ENCODE data around the gene MYO9B. TPM values are rescaled to one million over a fixed set of nuclear protein-coding genes. Genes with fewer than 3 reads are reported as not detected.

Gene MYO9B
- total RNA-seq, 1 donor from 2014 or later, result 224 TPM

DNA sequence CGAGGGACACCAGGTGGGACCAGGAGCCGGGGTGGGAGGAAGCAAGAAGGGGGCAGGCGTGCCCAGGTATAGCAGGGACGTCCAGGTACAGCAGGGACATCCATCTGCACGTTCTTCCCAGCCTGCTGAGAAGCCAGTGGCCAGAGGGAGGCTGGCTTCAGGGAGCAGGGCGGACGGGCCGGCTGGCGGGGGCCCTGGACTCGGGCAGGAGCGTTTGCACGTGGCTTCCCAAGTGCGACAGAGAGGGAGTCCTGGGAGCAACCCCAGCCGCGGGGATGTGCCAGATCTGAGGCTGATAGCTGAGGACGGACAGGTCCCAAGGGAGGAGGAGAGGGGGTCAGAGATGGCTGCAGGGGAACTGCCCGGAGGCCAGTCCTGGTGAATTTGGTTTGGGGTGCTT lies 36.7 kb downstream of the MYO9B start:
- intact Hi-C loops (cut with micrococcal nuclease), result no loop called here

DNA sequence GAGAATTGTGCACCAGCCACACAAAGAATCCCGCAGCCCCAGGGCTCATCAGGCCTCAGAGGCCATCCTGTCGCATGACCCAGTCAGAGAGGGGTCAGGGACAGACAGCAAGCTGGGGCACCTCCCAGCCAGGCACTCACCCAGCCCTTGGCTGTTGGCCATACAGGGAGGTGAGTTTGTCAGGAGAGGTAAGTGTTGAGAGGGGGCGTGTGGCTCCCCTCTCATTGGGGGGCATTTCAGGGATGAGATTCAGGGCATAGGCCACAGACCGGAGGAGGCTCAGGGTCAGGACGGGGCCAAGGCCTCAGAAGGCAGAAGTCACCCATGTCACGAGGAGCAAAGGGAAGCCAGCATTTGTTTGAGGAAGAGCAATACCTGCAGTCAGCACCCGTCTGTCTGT lies 37.1 kb downstream of the MYO9B start:
- intact Hi-C loops (cut with micrococcal nuclease), result no loop called here

DNA sequence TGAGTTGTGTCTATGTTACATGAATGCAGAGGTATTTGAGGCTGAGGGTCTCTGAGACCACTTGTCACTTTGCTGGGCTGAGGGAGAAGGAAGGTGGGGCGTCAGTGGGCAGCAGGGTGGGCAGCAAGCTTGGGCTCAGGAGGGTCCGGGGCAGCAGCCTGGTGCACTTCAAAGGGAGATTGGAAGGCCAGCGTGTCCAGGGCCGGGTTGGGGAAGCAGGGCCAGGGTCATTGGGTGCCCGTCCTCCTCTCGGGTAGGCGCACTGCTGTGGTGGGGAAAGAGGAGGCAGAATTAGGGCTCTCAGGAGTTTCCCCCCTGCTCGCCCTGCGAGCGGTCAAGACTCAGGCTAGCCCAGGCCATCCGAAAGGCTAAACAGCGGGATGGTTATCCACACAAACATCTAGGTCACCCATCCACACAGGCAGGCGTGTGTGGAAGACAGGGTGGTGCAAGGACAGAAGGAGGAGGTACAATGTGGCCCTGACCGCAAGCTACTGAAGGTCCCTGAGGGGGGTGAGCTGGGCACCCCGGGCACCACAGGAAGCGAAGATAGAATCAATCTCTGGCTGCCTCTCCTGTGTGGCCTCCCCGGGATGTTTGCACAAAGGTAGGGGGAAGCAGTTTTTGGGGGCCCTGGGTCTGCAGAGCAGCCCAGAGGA lies 37.7 kb downstream of the MYO9B start:
- intact Hi-C loops (cut with micrococcal nuclease), result no loop called here

DNA sequence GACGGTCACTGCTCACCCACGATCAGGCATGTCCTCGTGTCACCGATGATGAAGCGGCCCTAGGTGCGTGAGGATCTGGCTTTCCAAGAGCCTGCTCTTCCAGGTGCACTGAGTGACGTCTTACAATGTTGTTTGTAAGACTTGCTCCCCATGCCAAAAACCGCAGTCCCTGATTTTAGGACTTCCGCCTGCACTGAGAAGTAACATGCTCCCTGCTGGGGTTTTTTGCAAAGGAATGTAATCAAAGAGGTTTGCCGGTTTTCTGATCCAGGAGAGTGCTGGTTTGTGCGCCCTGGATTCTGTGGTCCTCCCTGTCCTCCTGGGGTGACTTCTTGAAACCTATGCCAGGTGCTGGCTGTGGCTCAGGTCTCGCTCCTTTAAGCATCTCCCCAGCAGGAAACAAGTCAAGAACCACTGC lies 38.8 kb downstream of the MYO9B start:
- intact Hi-C loops (cut with micrococcal nuclease), result no loop called here

DNA sequence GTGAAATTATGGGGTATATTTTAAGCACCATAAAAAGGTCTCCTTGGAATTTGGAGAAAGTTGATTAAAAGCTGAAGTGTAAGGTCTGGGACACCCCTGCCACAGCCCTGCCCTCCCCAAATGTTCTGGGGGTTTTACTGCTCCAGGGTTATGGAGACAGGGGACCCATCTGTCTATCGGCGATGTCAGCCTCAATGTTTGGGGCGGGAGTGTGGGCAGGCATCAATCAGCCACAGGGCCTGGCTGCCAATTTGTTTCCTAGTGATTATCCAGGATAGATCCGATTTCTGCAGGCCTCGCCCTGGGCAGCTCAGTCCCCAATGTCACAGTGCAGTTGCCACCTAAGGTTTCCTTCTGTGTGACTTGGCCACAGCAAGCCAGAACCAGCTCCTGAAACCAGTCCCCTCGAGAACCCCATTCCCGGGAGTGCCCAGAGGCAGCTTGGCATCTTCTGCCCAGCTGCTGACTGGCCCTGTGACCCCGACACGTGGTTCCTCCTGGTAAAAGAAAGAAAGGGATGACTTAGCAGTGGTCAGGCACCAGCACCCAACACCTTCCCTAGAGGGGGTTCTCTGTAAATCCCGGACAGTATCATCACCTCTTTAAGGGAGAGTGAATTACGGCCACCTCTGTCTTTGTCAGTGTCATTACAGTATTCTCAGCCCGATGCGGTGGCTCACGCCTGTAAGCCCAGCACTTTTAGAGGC lies 41.6 kb downstream of the MYO9B start:
- intact Hi-C loops (cut with micrococcal nuclease), result no loop called here

DNA sequence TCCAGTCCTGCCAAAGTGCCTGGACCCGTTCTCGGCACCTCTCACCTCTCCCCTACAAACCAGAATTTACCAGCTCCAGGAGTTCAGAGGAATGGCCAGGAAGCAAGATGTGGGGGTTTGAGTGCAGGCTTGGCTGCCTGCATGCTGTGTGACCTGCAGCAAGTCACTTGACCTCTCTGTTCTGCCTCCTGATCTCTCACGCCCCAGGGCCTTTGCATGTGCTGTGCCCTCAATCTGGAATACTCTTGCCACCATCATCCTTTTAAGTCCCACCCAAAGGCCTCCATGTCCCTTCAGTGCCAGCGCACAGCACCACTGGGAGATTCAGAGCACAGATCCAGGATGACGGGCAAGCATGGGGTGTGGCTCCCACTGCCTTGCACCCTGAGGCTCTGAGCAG lies 43.4 kb downstream of the MYO9B start:
- intact Hi-C loops (cut with micrococcal nuclease), result no loop called here

DNA sequence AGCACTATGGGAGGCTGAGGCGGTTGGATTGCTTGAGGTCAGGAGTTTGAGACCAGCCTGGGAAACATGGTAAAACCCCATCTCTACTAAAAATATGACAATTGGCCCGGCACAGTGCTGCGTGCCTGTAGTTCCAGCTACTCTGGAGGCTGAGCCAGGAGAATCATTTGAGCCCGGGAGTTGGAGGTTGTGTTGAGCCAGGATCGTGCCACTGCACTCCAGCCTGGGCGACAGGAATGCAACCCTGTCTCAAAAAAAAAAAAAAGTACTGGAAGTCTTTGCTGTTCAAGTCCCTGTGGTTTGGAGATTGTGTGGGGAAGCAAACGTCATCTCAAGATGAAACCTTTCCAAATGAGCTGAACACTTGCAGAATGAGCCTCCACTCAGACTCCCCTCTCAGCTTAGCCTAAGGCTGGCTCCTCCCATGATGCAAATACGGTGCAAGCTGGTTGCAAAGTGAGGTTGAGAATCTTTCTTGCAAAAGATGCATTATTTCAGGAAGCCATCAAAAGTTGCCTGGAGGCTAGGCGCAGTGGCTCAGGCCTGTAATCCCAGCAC lies 46.2 kb downstream of the MYO9B start:
- intact Hi-C loops (cut with micrococcal nuclease), result no loop called here

DNA sequence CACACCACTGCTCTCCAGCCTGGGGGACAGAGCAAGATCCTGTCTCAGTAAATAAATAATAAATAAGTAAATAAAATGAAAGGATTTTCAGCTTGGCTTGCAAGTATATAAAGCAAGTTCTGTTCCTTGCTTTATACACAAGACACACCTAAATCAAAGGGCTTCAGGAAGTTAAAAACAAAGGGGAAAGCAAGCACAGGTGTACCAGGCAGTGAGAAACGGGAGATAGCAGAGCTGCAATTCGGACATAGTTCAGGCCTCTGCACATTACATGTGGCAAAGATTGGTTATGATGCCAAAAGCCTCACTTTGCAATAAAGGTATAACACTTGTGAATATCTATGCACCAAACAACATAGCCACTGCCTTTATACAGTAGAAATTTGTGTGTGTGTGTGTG lies 47.5 kb downstream of the MYO9B start:
- intact Hi-C loops (cut with micrococcal nuclease), result no loop called here

DNA sequence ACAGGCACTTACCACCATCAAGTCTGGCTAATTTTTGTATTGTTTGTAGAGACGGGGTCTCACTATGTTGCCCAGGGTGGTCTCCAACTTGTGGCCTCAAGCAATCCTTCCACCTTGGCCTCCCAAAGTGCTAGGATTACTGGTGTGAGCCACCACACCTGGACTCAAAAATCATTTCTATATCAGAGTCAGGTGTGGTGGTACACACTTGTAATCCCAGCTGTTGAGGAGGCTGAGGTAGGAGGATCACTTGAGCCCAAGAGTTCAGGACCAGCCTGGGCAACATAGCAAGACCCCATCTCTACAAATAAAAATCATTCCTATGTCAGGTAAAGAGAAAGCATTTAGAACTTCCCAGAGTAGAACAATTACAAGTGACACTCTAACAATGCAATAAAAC lies 48.4 kb downstream of the MYO9B start:
- intact Hi-C loops (cut with micrococcal nuclease), result no loop called here

DNA sequence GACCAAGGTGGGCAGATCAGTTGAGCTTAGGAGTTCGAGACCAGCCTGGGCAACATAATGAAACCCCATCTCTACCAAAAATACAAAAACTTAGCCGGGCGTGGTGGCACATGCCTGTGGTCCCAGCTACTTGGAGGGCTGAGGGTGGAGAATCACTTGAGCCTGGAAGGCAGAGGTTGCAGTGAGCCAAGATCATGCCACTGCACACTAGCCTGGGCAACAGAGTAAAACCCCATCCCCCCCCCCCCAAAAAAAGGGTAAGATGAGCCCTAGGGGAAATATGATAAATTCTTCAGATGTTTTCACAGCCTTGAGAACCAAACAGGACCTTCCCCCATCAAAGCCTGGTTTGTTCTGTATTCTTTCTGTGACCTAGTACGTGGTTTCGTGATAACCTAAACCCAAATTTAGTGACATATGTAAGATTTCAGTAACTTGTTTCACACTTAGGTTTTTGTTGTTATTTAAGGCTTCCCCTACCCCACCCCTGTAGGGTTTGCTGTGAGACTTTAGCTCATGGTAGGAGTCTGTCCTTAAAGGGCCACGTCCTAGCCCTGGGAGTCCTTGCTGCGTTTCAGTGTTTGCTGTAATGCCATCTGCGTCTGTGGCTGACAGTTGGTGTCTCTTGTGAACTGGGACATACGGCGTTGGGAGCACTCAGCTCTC lies 49.6 kb downstream of the MYO9B start:
- intact Hi-C loops (cut with micrococcal nuclease), result loop anchor here (1.0 to 5.0 kb wide), 5 partner anchors 49 to 430 kb away; partner anchors contain the start of genes CCDC194 and COLGALT1

DNA sequence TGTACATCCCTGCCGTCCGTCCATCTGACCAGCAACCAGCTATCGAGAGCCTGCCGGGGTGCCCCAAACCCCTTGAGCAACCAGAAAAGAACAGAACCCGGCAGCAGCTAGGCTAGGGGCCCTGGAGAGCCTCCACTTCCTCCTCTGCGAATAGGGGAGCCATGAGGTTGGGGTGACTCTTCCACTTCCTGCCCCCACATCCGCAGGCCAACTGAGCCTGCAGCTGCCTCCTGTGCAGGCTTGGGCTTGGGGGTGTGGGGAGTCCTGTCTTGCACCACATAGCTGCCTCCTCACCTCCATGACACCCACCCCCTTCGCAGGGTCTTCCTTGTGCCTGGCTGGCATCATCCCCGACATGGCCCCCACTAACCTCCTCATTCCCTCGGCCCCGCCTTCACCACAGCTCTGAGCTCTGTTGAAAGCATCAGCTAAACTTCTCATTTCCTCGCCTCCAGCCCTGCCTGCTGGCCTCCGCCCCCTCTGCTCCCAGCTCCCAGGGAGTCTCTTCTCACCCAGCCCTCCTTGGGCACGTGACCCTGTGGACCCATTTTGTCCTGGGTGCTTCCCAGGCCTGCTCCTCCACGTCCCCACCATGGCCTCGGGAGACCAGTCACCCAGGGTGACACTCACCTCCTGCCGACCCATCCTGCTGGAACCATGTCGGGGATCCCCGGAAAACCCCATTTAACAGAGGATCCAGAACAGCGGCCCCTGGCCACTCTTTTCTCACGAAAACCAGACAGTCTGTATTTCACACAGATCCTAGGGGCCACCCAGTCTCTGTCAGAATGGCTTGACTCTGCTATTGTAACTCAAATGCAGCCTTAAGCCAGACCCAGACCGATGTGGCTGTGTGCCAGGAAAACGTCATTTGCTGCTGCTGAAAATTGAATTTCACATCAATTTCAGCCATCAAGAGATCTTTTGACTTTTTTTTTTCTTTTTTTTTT lies 50.4 kb downstream of the MYO9B start:
- intact Hi-C loops (cut with micrococcal nuclease), result loop anchor here (1.0 to 5.0 kb wide), 6 partner anchors 50 to 429 kb away; partner anchors contain the start of genes CCDC194 and COLGALT1

DNA sequence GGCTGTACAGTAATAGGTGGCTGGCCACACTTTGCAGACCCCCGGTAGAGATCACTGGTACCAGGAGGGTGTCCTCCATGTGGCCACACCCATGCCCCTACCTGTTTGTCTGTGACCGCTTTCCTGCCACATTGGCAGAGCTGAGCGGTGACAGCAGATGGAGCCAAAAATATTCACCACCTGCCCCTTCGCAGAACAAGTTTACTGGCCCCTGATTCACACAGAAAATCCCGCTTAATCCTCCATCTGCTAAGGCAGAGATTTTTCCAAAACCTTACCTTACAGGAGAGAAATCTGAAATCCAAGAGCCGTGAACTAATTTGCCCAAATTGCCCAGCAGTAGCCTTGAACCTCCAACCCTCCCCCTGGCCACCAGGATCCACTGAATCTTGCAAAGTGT lies 52.1 kb downstream of the MYO9B start:
- intact Hi-C loops (cut with micrococcal nuclease), result loop anchor here (2.0 to 5.0 kb wide), 3 partner anchors 61 to 265 kb away; partner anchors contain the start of gene CCDC194

DNA sequence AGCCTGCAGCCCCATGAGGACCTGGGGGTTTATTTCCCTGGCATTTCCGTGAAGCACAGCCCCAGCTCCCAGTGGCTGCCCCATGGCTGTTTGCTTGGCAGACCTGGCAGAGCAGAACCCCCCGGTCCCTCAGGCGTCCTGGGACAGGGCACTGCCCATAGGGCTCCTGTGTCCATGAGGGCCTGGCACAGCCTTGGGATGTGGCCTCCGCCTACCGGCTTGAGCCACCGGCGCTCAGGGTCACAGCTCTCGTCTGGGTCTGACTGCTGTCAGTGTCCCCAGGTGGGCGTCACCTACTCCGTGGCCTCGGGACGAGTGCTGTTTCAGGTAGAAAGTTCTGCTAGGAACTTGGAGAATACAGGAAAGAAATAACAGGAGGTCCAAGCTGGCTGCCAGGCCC lies 52.8 kb downstream of the MYO9B start:
- intact Hi-C loops (cut with micrococcal nuclease), result loop anchor here (5.0 kb wide), 2 partner anchors 126 to 264 kb away; partner anchors contain the start of gene CCDC194

DNA sequence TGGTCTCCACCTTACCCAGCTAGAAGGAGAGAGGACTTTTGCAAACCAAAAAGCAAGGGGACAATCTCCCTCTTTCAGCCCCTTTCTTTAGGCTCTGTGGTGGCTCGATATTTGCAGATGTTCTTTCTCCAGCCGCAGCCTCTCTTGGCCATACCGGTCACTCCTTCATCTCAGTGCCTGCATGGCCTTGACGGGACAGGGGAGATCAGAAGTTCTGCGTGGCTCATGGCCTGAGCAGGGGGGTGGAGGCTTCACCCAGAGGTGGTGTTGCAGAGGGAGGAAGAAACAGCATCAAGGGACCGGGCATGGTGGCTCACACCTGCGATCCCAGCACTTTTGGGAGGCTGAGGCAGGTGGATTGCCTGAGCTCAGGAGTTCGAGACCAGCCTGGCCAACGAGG lies 53.2 kb downstream of the MYO9B start:
- intact Hi-C loops (cut with micrococcal nuclease), result loop anchor here (5.0 kb wide), 2 partner anchors 127 to 263 kb away; partner anchors contain the start of gene CCDC194

DNA sequence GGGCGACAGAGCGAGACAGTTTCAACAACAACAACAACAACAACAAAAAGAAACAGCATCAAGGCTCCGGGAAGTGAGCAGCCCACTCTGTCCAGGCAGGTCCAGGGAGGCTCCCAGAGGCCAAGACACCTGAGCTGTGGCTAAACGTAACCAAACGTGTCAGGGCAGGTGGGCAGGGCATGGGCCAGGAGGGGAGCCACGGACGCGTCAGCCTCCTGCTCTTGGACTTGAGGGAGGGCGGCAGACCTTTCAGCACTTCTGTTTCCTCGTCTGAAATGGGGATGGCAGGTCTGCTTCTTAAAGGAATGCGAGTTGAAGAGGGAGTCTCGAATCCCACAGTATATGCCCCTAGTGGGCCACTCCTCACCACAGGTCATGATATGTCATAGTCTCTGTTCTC lies 53.8 kb downstream of the MYO9B start:
- intact Hi-C loops (cut with micrococcal nuclease), result loop anchor here (5.0 kb wide), 2 partner anchors 127 to 263 kb away; partner anchors contain the start of gene CCDC194

DNA sequence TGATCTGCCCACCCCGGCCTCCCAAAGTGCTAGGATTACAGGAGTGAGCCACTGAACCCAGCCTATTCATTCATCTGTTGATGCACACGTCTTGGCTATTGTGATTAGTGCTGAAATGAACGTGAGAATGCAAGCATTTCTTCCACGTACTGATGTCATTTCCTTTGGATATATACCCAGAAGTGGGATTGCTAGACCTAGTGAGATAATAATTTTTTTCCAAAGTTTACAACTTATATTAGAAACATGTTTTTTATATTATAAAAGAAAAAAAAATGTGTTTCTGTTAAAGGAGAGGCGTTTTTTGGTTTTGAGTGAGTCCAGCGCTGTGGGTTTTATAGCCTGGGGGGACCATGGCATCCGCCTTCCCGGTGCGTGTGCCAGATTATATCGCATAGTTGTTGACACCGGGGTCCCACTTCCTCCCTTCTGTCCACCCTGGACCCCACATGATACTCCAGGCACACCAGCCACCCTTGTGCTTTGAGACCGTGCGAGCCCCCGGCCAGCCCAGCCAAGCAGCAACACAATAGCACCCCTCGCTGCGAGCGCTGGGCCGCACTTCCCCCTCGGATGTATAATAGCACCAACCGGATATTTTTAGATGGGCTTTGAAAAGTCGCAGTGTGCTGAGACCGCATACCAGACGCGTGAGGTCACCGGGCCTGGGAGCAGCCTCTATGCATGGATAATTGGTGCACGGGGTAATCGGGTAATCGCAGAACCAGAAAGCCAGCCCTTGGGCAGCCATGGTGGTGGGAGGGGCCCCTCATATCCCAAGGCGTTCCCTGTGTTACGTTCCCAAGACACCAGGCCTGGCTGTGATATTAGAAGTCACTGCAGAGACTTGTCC lies 59.6 kb downstream of the MYO9B start:
- intact Hi-C loops (cut with micrococcal nuclease), result no loop called here

DNA sequence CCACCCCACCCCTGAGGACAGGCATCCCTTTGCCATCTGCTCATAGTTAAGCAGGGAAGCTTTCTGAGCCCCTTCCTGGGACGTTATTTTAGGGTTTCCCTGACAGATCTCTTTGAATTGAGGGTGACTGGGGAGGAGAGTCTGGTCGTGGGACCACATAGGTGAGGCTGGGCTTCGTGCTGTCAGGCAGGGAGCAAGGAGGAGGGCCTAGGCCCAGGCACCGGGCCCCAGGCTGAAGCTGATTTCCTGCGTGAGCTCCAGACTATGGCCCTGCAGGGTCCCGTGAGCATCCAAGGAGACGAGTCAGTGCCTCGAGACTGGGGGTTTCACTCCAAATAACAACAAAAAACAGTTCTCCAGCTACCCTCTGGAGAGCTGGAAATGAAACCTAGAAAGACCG lies 60.4 kb downstream of the MYO9B start:
- intact Hi-C loops (cut with micrococcal nuclease), result no loop called here

DNA sequence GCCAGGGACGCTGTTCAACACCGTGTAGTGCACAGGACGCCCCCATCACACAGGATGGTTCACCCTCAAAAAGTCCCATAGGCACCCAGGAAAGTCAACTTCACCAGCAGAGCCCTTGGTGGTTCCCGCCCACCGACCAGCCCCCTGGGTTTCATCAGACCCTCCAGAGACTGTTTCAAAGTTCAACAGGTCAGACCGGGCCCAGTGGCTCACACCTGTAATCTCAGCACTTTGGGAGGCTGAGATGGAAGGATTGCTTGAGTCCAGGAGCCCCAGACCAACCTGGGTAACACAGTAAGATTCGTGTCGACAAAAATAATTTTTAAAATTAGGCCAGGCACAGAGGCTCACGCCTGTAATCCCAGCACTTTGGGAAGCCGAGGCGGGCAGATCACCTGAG lies 61.0 kb downstream of the MYO9B start:
- intact Hi-C loops (cut with micrococcal nuclease), result no loop called here

DNA sequence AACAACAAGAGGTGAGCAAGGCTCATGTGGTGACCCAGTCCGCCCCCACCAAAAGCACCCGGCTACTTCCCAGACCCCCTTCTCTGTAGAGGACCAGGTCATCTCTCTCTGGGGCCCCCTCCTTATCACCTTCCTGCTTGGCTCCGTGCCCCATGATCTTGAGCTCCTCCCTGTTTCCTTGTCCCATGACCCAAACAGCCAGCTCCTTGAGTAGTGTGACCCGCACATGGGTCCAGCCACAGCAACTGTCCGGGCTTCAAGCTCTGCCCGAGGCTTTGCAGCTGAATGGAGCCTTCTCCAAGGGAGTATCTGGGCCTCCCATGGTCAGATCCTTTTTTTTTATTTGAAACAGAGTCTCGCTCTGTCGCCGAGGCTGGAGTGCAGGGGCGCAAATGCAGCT lies 61.8 kb downstream of the MYO9B start:
- intact Hi-C loops (cut with micrococcal nuclease), result no loop called here

All from T-helper 1 cell treated with Interleukin-12 subunit alpha and Interleukin-12 subunit beta and Interleukin-4 antibody, amounts not matched to agents 30 ng/mL and 1 ng/mL, for 36 hours (primary cell).